ENCODE data around the gene GPR35.

GPR35 gene

GRCh38 chr2:240662681-240663080, 37.4 kb downstream of the GPR35 start (continued):
- TF ChIP-seq, protein P1, sequence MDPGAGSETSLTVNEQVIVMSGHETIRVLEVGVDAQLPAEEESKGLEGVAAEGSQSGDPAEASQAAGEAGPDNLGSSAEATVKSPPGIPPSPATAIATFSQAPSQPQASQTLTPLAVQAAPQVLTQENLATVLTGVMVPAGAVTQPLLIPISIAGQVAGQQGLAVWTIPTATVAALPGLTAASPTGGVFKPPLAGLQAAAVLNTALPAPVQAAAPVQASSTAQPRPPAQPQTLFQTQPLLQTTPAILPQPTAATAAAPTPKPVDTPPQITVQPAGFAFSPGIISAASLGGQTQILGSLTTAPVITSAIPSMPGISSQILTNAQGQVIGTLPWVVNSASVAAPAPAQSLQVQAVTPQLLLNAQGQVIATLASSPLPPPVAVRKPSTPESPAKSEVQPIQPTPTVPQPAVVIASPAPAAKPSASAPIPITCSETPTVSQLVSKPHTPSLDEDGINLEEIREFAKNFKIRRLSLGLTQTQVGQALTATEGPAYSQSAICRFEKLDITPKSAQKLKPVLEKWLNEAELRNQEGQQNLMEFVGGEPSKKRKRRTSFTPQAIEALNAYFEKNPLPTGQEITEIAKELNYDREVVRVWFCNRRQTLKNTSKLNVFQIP (CRISPR knock-in tag; IDR thresholded peaks at IDR 0.05; ENCODE audit: borderline replicate concordance, low read depth) = no peak
- no peak for TF ChIP-seq BACH2 (CRISPR knock-in tag; IDR thresholded peaks at IDR 0.05; ENCODE audit: borderline replicate concordance)
- no peak for TF ChIP-seq ZNF70 (CRISPR knock-in tag; IDR thresholded peaks at IDR 0.05)
- no peak for TF ChIP-seq ESRRG (CRISPR knock-in tag; IDR thresholded peaks at IDR 0.05)
- no peak for TF ChIP-seq ZNF565 (CRISPR knock-in tag; conservative IDR thresholded peaks at IDR 0.05; ENCODE audit: low read depth)

- ATAC-seq = no peak
- TF ChIP-seq ZNF70 (CRISPR knock-in tag; IDR thresholded peaks at IDR 0.05) = no peak
- no peak for TF ChIP-seq GLIS3 (CRISPR knock-in tag; IDR thresholded peaks at IDR 0.05)
- TF ChIP-seq OSR1 (CRISPR knock-in tag; IDR thresholded peaks at IDR 0.05) = no peak
- no peak for TF ChIP-seq ZNF565 (CRISPR knock-in tag; conservative IDR thresholded peaks at IDR 0.05; ENCODE audit: low read depth)
- TF ChIP-seq ZNF8 (CRISPR knock-in tag; IDR thresholded peaks at IDR 0.05) = no peak
- no peak for TF ChIP-seq BACH2 (CRISPR knock-in tag; IDR thresholded peaks at IDR 0.05; ENCODE audit: borderline replicate concordance)
- TF ChIP-seq, protein P2, sequence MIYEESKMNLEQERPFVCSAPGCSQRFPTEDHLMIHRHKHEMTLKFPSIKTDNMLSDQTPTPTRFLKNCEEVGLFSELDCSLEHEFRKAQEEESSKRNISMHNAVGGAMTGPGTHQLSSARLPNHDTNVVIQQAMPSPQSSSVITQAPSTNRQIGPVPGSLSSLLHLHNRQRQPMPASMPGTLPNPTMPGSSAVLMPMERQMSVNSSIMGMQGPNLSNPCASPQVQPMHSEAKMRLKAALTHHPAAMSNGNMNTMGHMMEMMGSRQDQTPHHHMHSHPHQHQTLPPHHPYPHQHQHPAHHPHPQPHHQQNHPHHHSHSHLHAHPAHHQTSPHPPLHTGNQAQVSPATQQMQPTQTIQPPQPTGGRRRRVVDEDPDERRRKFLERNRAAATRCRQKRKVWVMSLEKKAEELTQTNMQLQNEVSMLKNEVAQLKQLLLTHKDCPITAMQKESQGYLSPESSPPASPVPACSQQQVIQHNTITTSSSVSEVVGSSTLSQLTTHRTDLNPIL (CRISPR knock-in tag; IDR thresholded peaks at IDR 0.05; ENCODE audit: low read depth) = no peak
Measured at GRCh38 chr2:240663546-240664190, 38.4 kb downstream of the GPR35 start.

DNA sequence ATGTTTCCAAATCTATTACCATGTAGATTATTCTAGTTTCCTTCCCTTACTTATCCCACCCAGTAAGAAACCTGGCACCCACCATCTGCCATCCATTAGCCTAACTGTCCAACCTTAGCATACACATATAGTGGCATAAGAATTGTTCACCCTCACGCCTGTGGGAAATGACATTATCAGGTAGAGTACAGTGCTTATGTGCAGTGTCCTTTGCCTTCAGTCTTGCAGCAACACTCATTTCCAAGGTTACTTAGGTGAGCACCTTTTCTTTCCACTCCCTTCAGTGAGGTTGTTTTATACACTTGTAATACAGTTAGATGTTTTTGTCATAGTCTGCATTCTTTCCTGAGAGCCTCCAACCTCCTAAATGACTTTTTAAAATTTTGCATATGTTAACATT, 39.3 kb downstream of the GPR35 start:
- TF ChIP-seq SNAI2 (CRISPR knock-in tag; IDR thresholded peaks at IDR 0.05) (no peak), ARNTL (CRISPR knock-in tag; IDR thresholded peaks at IDR 0.05; ENCODE audit: borderline replicate concordance, low read depth) (no peak), PPARA (CRISPR knock-in tag; IDR thresholded peaks at IDR 0.05; ENCODE audit: borderline replicate concordance) (no peak)
- TF ChIP-seq, protein P2 (CRISPR knock-in tag; IDR thresholded peaks at IDR 0.05; ENCODE audit: low read depth) = no peak
- TF ChIP-seq, protein P3, sequence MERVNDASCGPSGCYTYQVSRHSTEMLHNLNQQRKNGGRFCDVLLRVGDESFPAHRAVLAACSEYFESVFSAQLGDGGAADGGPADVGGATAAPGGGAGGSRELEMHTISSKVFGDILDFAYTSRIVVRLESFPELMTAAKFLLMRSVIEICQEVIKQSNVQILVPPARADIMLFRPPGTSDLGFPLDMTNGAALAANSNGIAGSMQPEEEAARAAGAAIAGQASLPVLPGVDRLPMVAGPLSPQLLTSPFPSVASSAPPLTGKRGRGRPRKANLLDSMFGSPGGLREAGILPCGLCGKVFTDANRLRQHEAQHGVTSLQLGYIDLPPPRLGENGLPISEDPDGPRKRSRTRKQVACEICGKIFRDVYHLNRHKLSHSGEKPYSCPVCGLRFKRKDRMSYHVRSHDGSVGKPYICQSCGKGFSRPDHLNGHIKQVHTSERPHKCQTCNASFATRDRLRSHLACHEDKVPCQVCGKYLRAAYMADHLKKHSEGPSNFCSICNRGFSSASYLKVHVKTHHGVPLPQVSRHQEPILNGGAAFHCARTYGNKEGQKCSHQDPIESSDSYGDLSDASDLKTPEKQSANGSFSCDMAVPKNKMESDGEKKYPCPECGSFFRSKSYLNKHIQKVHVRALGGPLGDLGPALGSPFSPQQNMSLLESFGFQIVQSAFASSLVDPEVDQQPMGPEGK (CRISPR knock-in tag; IDR thresholded peaks at IDR 0.05; ENCODE audit: borderline replicate concordance) = no peak
- TF ChIP-seq, protein P1 (CRISPR knock-in tag; IDR thresholded peaks at IDR 0.05; ENCODE audit: borderline replicate concordance, low read depth) = no peak
- ATAC-seq = no peak

DNA sequence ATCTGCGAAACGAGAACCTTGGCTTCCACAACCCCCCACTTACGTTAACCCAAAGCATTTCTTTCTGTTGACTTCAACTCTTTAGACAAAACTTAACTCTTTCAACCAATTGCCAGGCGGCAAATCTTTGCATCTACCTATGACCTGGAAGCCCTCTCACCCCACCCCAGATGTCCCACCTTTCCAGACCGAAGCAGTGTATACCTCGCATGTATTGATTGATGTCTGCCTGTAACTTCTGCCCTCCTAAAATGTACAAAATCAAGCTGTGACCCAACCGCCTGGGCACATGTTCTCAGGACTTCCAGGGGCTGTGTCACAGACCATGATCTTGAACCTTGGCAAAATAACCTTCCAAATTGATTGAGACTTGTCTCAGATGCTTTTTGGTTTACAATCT, 45.1 kb downstream of the GPR35 start:
- ATAC-seq = no peak
- TF ChIP-seq, protein P3 (CRISPR knock-in tag; IDR thresholded peaks at IDR 0.05; ENCODE audit: borderline replicate concordance) = no peak
- TF ChIP-seq ZNF70 (CRISPR knock-in tag; IDR thresholded peaks at IDR 0.05) (no peak), OSR1 (CRISPR knock-in tag; IDR thresholded peaks at IDR 0.05) (no peak), BACH2 (CRISPR knock-in tag; IDR thresholded peaks at IDR 0.05; ENCODE audit: borderline replicate concordance) (no peak), PPARA (CRISPR knock-in tag; IDR thresholded peaks at IDR 0.05; ENCODE audit: borderline replicate concordance) (no peak), RARB (CRISPR knock-in tag; IDR thresholded peaks at IDR 0.05) (no peak), ZNF8 (CRISPR knock-in tag; IDR thresholded peaks at IDR 0.05) (no peak), ISL1 (CRISPR knock-in tag; IDR thresholded peaks at IDR 0.05) (no peak), TOX (CRISPR knock-in tag; IDR thresholded peaks at IDR 0.05; ENCODE audit: borderline replicate concordance) (no peak), TCF4 (CRISPR knock-in tag; IDR thresholded peaks at IDR 0.05; ENCODE audit: borderline replicate concordance) (no peak), CSRNP3 (CRISPR knock-in tag; IDR thresholded peaks at IDR 0.05) (no peak)
- TF ChIP-seq, protein P2 (CRISPR knock-in tag; IDR thresholded peaks at IDR 0.05; ENCODE audit: low read depth) = no peak
